RPMI8226 (cell line): ENCODE measurements around the gene PSMA1.
A peak's percentile ranks its signal among the peaks of the same experiment; 100 is the strongest.

Source experiments
- DNase-seq: peaks from one replicate; pipeline ENCODE4 v3.0.0-alpha.2; 2015

PSMA1 gene

DNA sequence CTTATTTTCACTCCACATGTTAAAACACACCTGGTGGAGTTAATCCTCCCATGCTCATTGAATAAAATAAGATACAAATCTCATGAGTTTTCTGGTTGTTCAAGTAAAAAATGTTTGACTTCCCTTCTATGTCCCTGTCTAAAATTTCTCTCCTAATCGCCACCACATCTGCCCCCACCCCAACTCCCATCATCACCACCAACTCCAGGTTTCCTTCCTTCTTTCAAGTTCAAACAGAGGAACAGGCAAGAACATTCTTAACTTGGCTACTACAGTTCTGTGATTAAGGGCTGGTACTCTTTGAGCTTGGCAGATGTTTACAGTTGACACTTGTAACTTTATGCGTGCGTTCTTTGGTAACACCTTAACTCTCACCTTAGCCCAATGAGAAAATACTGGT is 9.1 kb upstream of the PSMA1 start:
- no peak for DNase-seq

DNA sequence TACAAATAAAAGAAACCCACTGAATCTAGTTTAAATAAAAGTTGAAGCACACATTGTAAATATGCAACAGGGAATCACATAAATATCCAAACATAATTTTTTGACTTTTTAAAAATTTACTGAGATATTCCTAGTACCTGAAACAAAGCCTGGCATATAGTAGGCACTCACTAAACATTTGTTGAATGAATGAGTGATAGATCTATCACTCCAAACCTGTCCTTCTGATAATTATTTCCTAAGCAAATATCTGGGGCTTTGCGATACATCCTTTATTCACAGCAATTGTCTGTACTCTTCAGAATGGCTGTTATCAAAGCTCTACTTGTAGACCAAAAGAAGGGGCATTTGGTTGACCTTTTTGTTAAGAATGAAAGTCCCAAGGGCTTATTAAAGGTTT is 2.6 kb upstream of the PSMA1 start:
- no peak for DNase-seq

DNA sequence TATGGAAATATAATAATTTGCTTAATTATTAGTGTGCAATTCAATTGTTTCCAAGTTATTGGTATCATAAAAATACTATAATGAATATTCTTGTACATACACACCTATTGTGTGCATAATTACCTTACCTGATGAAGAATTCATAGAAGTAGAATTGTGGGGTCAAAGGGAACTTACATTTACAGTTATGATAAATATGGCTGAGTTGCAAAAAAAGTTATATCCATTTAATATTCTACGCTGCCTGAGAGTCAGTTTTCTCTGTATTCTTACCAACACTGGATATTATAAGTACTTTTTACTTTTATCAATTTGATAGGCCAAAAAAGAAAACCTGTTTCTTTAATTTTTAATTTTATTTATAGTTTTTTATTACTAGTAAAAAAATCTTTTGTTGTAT is 2.1 kb upstream of the PSMA1 start:
- DNase-seq, result no peak

DNA sequence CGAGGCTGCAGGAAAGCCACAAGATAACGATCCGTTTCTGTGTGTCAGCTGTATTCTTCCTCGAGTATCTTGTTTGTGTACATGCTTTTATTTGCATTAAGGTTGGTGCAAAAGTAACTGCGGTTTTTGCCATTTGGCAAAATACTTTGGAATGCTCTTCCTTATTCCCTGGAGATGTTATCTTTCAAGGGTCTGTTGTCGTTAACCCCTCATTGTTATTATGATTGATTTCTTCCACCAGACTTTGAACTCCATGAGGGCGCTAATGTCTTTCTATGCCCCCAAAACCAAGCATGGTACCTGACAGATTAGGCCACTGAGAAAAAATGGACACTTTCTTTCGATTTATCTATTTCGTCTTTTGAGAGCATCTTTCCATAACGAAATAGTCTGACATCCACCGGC is 563 bp upstream of the PSMA1 start:
- DNase-seq, result no peak

DNA sequence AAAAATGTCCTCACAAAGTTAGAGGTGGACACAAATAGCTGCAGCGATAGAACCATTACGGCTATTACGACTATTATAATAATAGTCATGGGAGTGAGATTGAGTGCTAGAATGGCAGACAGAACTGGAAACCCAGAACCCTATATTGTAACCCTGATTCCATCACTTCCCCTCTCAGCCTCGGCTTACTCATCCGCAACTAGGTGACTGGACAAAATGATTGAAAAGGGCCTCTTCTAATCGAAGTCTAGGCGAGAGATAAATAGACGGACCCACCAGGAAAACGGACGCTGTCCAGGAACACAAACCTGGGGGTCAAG is 629 bp downstream of the PSMA1 start:
- no peak for DNase-seq

DNA sequence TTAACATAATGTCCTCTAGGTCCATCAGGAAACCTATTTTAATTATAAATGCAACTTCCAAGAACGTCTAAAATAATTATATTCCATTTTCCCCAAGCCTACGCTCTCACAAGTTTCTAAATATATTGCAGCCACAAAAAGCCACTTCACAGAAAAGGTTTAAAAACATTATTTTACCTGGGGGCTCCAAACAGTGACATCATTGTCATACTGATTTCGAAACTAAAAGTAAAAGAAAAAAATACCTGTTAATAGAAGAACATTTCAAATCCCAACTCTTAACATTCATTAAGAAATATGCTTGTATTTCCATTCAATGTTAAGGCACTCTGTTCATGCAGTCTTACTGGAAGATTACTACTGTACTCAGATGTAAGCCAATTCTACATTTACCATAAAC is 1.4 kb downstream of the PSMA1 start:
- no peak for DNase-seq

DNA sequence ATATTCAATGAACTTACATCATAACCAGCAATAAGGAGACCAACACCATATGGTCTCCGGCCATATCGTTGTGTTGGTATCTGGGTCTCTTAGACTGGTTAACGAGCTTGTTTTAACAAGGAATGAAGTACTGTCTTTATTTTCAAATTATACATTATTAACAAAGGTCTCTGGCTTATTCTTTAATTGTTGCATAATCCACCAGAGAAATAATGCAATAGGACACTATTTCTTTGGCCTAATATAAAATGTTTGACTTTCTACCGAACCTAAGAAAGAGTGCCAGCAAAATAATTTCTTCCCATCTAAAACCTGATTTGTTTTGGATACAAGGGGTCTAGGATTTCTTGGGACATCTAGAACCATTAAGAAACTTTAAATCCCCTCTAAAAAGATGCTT is 6.4 kb downstream of the PSMA1 start:
- DNase-seq, result no peak

DNA sequence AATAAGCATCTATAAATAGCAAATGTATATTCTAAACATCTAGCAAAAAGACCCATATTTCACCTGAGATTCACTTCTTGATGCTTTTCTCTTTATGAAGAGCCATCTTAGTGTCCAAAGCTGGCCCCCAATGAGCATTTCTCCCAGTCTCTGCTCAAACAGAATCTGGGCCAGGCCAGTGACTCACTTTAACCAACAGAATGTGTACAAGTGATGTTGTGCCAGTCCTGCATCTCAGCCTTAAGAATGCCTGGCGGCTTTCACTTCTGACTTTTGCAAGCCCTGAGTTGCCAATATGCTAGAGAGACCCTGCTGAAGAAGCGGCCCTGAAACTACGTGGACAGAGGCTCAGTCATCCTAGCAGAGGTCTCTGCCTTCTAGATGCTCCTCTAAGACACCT is 13.7 kb downstream of the PSMA1 start:
- DNase-seq, result no peak

DNA sequence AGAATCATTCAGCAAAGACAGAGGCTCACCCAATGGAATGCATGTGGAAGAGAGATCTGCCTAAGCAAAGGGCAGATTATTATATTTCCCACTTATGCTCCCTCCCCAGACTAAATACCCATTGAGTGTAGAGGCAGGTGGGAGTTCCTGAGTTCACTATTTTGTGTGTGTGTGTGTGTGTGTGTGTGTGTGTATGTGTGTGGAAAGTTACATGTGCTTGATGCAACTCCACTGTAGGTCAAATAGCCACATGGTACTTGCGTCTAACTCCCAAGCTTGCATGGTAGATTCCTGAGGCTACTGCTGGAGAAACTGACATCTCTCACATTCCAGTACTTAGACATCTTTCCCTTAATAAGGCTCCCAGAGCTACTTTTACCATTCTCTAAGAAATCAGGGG is 17.2 kb downstream of the PSMA1 start:
- DNase-seq, result no peak

DNA sequence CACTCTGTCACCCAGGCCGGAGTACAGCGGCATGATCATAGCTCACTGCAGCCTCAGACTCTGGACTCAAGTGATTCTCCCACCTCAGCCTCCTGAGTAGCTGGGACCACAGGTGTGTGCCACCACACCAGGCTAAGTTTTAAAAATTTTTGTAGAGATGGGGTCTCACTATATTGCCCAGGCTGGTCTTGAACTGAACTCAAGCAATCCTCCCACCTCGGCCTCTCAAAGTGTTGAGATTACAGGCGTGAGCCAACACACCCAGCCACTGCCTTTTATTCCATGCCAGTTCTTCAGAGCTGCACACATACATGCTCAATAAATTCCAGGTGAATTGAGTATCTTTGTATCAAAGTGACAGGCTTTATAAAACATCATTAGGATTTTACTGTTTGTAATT is 18.1 kb downstream of the PSMA1 start:
- DNase-seq, result no peak

DNA sequence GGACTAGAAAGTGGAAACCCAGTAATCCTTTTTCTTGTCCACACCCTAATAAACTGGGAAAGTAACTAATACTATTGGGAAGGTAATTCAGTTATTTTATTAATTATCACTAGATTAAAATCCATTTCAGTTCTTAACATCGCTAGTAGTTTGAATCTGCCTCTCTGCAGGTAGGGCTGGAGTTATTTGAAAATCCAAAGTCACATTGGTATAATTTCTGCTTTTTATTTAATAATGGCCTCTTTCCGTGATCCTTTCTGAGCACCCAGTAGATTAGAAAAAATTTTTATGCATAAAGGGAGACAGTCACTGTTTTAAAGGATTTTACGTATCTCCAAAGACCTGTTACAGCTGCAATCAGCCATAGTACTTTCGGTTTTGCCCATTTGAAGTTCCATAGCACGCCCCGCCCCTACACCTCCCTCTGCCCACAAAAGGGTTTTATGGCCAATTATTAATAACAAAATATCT is 20.0 kb downstream of the PSMA1 start:
- peak; percentile 57 for DNase-seq

DNA sequence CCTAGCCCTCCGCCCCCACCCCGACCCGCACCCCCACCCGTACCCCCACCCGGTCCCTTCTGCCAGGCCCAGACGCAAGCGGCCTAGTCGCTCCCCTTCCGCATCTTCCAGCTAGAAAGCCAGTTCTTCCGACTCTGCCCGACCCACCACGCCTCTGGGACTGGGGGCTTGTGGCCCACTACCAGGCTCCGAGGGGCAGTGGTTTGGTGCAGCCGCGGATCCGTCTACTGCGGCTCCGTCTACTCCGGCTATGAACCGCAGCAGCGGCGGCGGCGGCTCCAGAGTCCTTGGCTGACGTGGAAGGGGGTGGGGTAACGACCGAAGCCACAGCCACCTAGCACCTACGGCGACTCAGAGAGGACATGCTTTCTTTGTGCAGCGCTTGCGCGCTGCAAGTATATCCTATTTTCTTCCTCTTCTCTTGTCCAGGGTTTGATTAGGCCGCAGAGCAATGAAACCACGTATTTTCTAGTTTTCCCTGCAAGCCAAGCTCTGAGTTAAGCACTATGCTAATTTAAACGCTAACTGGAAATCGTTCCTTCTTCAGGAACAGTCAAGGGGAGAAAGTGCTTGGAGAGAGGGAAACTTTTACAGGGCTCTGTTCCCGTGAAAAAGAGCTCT is 20.5 kb downstream of the PSMA1 start, which contains the start of gene COPB1:
TSS of gene COPB1 (minus strand) at position 252 of the 621 bp plus-strand sequence. CDS start 883 bp downstream, outside the sequence.
- peak; percentile 89 for DNase-seq

DNA sequence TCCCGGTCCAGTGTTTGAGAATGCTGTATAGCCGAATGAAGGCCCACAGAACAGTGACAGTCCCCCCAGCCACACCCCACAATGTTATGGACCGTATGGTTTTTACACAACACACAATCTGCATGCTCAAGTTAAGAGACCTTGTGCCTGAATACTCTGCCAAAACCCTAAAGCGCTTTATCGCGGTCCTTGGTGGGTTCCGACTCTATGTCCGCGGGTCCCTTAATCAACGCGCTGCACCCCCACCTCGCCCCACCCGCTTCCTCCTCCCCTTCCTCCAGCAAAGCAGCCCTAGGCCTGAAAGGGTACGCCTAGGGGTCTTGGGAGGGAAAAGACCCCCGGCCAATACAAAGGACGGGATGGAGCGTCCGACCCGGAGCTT is 21.0 kb downstream of the PSMA1 start:
- DNase-seq, result peak; percentile 11

DNA sequence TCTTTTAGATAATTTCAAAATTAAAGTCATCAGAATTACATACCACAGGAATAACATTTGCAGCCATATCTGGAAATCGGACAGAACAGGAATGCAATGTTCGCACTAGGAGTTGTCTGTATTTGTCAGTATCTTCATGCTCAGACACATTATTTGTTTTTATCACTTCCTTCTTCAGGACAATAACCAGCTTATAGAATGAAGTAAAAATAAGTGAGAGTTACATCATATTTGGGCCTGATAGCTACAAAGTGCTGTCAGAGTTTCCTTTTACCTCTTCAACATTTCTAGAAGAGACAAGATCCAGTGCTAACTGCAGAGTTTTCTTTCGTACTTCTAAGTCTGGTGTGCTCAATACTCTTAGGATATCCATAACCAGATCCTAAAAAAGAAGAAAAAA is 39.5 kb downstream of the PSMA1 start:
- DNase-seq, result no peak

DNA sequence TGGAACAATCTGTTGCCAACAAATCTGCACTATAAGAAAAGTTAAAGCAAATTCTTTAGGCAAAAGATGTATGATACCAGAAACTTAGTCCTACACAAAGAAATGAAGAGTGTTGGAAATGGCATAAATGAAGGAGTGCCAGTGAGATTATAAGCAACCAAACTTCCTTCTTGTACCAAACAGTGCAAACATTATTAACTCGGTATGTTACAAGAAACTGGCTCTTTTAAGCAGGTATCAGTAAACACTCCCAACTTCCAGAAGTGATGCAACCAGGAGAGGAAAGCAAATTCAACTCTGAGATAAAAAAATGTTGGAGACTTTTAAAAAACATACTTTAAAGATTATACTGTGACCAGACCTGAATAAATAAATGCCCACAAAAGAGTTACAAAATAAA is 49.1 kb downstream of the PSMA1 start:
- no peak for DNase-seq

DNA sequence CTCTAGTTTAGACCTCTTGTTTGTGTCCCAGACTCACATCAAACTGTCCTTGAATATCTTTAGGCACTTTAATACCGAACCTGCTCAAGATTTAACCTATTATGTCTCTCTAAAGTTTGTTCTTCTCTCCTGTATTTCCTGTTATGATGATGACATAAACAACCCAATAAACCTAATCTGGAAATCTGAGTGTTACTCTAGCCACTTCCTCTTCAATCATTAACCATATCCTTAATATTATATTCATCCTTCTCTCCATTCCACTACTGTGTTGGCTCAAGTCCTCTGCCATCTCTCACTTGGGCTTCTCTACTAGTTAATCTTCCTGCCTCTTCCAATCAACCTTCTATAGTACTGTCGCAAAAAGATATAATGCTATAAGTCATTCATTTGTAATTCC is 56.6 kb downstream of the PSMA1 start:
- no peak for DNase-seq

DNA sequence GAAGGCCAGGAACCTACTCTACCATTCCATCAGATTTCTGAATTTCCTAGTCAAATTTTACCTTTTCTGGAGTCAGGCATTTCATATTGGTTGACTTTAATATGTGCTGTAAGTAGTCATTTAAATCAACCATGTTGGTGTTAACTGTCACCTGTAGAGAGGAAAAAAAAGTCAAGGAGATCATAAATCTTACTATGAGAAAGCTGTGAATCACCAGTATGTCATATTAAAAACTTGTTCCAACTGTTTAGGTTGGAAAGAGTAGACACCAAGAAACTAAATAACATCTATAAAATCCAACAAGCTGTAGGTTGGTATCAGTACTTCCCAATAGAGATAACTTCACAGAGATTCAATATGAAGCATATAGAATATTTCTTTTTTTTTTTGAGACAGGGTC is 60.0 kb downstream of the PSMA1 start:
- DNase-seq, result no peak

DNA sequence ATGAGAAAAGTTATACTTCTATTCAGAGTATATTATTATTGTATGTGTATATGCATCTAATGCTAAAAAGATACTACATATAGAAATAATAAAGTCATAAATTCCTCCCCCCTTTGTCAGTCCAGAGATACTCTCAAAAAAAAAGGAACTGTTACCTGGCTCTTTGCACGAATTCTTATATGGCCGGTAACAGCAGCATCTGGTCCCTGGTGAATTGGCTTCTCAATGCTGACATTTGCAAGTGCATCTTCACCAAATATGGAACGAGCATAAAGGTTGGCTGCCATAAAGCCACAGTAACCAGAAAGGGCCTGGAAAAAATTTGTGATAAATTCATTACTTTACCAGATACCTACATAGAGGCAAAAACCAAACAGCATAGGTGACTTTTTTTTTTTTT is 61.8 kb downstream of the PSMA1 start:
- DNase-seq, result no peak

DNA sequence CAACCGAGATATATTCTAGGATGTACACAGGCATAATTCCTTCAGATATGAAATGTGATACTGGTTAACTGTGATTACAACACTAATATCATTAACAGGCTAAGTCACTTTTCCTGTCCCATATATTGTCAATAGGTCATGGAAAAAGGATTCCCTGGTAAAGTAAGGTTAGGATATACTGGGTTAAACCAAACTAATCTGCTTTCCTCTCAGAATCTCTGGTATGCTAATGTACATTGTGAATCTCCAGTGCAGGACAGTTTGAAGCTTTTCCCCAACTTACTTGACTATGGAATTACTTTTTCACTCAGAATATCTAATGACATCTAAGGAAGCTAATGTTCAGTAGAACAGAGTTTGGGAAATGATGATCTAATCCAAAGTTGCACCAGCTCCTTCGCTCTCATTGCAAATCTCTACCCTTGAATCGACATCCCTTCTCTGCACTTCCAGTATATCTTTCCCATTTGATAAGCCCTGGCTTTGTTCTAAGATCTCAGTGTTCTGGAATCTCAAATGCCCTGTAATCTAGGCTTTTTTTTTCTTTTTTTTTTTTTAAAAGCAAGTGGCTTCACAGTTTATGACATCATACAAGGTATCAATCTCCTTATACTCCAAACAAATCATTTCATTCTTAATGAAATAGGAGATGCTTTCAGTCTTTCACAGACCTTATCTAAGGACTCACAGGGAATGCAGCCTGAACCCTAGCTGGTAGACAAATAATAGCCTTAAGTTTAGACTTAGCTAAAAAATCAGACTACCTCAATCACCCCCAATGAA is 64.3 kb downstream of the PSMA1 start:
- no peak for DNase-seq
